Measurements from ENCODE around the gene ASTN1. TPM values are rescaled to one million over a fixed set of nuclear protein-coding genes. Genes with fewer than 3 reads are reported as not detected.

ASTN1 gene
- total RNA-seq, 1 donor: not detected

- Histone ChIP-seq H3K9me3 (ENCODE audit: low read depth, low read length) (no peaks in the 10 kb centered on the region), H3K4me3 (ENCODE audit: low read length) (no peak overlapping the region), H3K27me3 (ENCODE audit: insufficient read depth, low read length) (no peaks in the 10 kb centered on the region), H3K4me1 (ENCODE audit: insufficient read depth, low read length) (no peaks in the 10 kb centered on the region)
Measured at GRCh38 chr1:176976225-176976624, 188.3 kb downstream of the ASTN1 start.

DNA sequence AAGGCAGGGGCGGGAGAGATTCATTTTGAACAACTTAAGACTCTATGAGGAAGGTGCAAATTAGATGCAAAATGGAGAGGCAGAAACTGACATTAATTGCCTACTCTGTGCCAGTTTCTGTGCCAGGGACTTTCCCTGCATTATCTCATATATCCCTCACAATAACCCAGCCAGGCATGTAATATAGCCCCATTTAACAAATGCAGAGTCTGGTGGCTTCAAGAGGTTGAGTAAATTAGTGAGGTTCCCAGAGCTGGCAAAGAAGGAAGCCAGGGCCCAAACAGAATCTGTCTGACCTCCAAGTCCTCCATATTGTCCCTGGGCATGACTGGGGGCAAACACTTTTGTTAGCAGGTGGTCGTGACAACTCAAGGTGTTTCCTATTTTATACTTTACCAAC is 199.8 kb downstream of the ASTN1 start:
- H3K9me3 ChIP-seq (ENCODE audit: low read depth, low read length): no peaks in the 10 kb centered on the region
- no peaks in the 10 kb centered on the region for H3K4me1 ChIP-seq (ENCODE audit: insufficient read depth, low read length)
- H3K4me3 ChIP-seq (ENCODE audit: low read length): no peak overlapping the region
- no peaks in the 10 kb centered on the region for H3K27me3 ChIP-seq (ENCODE audit: insufficient read depth, low read length)

DNA sequence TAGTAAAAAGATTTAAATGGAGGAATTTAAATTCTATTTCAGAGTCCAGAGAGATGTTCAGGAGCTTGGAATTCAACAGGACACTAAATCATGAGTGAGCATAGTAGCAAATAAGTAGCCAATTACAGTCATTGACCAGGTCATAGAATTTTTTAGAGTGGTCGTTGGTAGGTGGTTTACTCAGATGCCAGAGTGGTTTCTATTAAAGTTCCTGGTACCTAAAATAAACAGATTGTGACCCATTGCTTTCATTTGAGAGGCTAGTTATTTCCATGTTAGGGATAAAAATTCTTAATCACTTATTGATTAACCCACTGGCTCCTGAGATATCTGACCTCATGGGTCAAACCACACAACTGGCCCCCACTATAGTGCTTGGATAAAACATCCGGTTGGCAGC is 201.3 kb downstream of the ASTN1 start:
- no peaks in the 10 kb centered on the region for H3K27me3 ChIP-seq (ENCODE audit: insufficient read depth, low read length)
- no peaks in the 10 kb centered on the region for H3K9me3 ChIP-seq (ENCODE audit: low read depth, low read length)
- no peak overlapping the region for H3K4me3 ChIP-seq (ENCODE audit: low read length)
- H3K4me1 ChIP-seq (ENCODE audit: insufficient read depth, low read length): no peaks in the 10 kb centered on the region

DNA sequence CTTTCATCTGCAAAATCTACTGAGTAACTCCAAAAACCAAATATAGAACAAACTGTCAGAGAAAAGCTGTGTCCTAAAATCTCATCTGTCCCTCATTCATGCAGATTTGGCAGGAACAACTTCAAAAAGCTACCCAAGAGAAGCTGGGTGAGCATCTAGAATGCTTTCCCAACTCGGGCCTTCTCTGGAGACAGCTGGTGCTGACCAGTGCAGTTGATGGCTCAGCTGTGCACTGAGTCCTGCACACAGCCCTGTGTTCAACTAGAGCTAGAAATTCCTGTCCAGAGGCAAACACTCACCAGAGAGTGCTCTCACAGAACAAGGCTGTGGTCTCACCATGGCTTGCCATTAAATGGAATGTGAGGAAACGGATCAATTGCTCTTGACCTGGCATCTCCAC is 202.8 kb downstream of the ASTN1 start:
- Histone ChIP-seq H3K9me3 (ENCODE audit: low read depth, low read length) (no peaks in the 10 kb centered on the region), H3K27me3 (ENCODE audit: insufficient read depth, low read length) (no peaks in the 10 kb centered on the region), H3K4me1 (ENCODE audit: insufficient read depth, low read length) (no peaks in the 10 kb centered on the region), H3K4me3 (ENCODE audit: low read length) (no peak overlapping the region)

DNA sequence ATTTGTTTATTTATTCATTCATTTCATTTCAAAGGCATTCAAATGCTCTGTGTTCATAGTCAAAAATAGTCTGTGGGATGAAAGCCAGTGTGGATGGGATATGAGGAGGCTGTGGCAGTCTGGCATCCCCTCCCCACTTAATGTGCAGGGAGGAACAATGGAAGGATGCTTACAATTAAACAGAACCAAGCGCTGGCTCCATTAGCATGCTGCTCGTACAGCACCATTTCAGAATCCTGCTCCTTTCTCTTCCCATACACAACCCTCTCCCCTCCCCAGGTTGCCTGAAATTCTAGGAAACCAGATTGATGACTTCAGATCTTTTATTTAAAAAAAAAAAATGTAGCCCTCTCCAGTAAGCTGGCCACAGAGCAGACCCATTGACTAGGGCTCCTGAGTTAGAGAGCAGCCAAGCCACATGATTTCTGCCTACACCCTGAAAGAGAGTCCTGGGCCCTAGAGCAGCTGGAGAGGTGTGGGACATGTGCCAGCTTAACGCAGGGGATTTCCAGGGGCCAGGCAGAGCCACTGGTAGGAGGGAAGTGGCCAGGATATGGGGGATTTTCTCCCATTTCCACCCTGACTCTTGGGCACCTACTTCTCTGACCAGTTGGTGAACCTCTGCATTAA is 205.2 kb downstream of the ASTN1 start:
- Histone ChIP-seq H3K4me1 (ENCODE audit: insufficient read depth, low read length) (no peaks in the 10 kb centered on the region), H3K4me3 (ENCODE audit: low read length) (no peak overlapping the region), H3K27me3 (ENCODE audit: insufficient read depth, low read length) (no peaks in the 10 kb centered on the region), H3K9me3 (ENCODE audit: low read depth, low read length) (no peaks in the 10 kb centered on the region)

- Histone ChIP-seq H3K4me3 (ENCODE audit: low read length) (no peak overlapping the region), H3K27me3 (ENCODE audit: insufficient read depth, low read length) (no peaks in the 10 kb centered on the region), H3K4me1 (ENCODE audit: insufficient read depth, low read length) (no peaks in the 10 kb centered on the region), H3K9me3 (ENCODE audit: low read depth, low read length) (no peaks in the 10 kb centered on the region)
Measured at GRCh38 chr1:176957603-176958002, 206.9 kb downstream of the ASTN1 start.

GRCh38 chr1:176954242-176954641 is 210.3 kb downstream of the ASTN1 start:
- Histone ChIP-seq H3K9me3 (ENCODE audit: low read depth, low read length) (no peaks in the 10 kb centered on the region), H3K4me1 (ENCODE audit: insufficient read depth, low read length) (no peaks in the 10 kb centered on the region), H3K4me3 (ENCODE audit: low read length) (no peak overlapping the region), H3K27me3 (ENCODE audit: insufficient read depth, low read length) (no peaks in the 10 kb centered on the region)

DNA sequence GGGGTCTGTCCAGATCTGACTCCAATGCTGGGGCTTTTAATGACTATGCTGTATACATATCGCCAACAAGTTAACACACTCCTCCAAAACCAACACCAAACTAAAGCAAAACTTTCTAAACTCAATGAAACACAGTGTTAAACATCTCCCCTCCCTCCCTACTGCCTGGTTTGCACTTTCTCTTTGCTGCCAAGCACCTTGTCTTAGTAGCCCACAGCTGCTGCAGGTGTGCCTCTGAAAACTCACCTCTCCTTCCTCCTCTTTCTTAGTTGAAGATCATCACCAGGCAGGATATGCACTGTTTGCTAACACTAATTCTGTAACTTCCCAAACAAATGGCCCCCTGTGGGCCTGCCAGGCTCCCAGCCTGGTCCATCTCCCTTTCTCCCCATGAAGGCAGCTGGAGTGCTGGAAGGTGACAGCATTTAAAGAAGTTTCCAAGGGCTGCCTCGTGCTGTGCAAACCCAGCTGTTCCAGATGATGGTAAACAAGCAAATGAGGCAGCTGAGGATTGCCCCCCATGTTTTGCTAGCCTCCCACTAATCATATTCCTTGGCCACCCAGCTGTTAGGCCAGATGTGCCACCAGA is 213.7 kb downstream of the ASTN1 start:
- no peaks in the 10 kb centered on the region for H3K4me1 ChIP-seq (ENCODE audit: insufficient read depth, low read length)
- no peak overlapping the region for H3K4me3 ChIP-seq (ENCODE audit: low read length)
- no peaks in the 10 kb centered on the region for H3K9me3 ChIP-seq (ENCODE audit: low read depth, low read length)
- no peaks in the 10 kb centered on the region for H3K27me3 ChIP-seq (ENCODE audit: insufficient read depth, low read length)

- H3K27me3 ChIP-seq (ENCODE audit: insufficient read depth, low read length): no peaks in the 10 kb centered on the region
- no peaks in the 10 kb centered on the region for H3K4me1 ChIP-seq (ENCODE audit: insufficient read depth, low read length)
- H3K4me3 ChIP-seq (ENCODE audit: low read length): no peak overlapping the region
Measured at GRCh38 chr1:176949033-176949662, 215.4 kb downstream of the ASTN1 start.

GRCh38 chr1:176944606-176945005 is 219.9 kb downstream of the ASTN1 start:
- Histone ChIP-seq H3K9me3 (ENCODE audit: low read depth, low read length) (no peaks in the 10 kb centered on the region), H3K4me1 (ENCODE audit: insufficient read depth, low read length) (no peaks in the 10 kb centered on the region), H3K4me3 (ENCODE audit: low read length) (no peak overlapping the region), H3K27me3 (ENCODE audit: insufficient read depth, low read length) (no peaks in the 10 kb centered on the region)

More at GRCh38 chr1:176949033-176949662, 215.4 kb downstream of the ASTN1 start:
- H3K9me3 ChIP-seq (ENCODE audit: low read depth, low read length): no peaks in the 10 kb centered on the region

DNA sequence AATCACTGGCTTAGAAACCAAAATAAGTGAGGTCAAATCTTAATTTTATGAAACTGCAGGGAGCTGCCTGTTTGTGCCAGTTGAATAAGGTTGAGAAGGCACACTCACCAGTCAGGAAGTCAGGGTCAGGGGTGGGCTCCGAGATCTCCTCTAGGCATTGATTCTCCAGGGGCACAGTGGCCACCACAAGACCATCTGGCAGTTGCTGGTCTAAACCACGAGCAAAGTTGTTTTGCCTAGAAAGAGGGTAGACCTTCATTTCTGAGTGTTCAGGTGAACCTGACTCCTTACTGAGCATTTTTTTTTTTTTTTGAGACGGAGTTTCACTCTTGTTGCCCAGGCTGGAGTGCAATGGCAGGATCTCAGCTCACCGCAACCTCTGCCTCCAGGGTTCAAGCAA is 220.7 kb downstream of the ASTN1 start:
- no peaks in the 10 kb centered on the region for H3K4me1 ChIP-seq (ENCODE audit: insufficient read depth, low read length)
- no peaks in the 10 kb centered on the region for H3K9me3 ChIP-seq (ENCODE audit: low read depth, low read length)
- H3K27me3 ChIP-seq (ENCODE audit: insufficient read depth, low read length): no peaks in the 10 kb centered on the region
- H3K4me3 ChIP-seq (ENCODE audit: low read length): no peak overlapping the region

DNA sequence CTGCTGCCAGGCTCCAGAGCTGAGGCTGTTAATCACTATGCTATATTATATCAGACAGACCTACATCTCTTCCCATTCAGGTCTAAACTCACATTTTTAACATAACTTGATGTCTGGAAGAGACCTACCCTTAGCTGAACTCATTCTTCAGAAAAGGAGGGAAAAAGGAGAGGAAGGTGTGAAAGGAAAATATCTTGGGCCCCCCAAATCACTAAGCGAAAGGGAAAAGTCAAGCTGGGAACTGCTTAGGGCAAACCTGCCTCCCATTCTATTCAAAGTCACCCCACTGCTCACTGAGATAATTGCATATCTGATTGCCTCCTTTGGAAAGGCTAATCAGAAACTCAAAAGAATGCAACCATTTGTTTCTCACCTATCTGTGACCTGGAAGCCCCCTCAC is 222.2 kb downstream of the ASTN1 start:
- Histone ChIP-seq H3K4me3 (ENCODE audit: low read length) (no peak overlapping the region), H3K4me1 (ENCODE audit: insufficient read depth, low read length) (no peaks in the 10 kb centered on the region), H3K27me3 (ENCODE audit: insufficient read depth, low read length) (no peaks in the 10 kb centered on the region), H3K9me3 (ENCODE audit: low read depth, low read length) (no peaks in the 10 kb centered on the region)

GRCh38 chr1:176939993-176940392 is 224.5 kb downstream of the ASTN1 start:
- Histone ChIP-seq H3K27me3 (ENCODE audit: insufficient read depth, low read length) (no peaks in the 10 kb centered on the region), H3K4me3 (ENCODE audit: low read length) (no peak overlapping the region), H3K9me3 (ENCODE audit: low read depth, low read length) (no peaks in the 10 kb centered on the region), H3K4me1 (ENCODE audit: insufficient read depth, low read length) (no peaks in the 10 kb centered on the region)

- Histone ChIP-seq H3K9me3 (ENCODE audit: low read depth, low read length) (no peaks in the 10 kb centered on the region), H3K27me3 (ENCODE audit: insufficient read depth, low read length) (no peaks in the 10 kb centered on the region), H3K4me3 (ENCODE audit: low read length) (no peak overlapping the region), H3K4me1 (ENCODE audit: insufficient read depth, low read length) (no peaks in the 10 kb centered on the region)
Measured at GRCh38 chr1:176938375-176938774, 226.1 kb downstream of the ASTN1 start.

DNA sequence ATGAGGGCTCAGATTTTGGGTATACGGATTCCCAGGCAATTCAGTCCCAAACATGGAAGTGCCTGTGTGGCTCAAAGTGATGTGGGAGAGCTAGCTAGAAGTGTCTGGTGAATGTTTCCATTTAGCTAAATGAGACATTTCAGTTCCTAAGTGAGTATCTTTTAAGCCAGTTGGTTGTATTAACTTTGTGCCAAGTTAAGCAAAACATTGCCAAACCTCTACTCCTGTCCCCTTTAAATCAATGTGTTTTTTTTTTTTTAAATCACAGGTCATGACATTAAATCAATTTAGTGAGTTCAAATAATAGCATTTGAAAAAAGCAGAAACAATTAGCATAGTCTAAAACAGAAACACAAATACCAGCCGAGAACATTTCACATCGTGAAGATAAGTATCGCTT is 230.1 kb downstream of the ASTN1 start:
- Histone ChIP-seq H3K27me3 (ENCODE audit: insufficient read depth, low read length) (no peaks in the 10 kb centered on the region), H3K4me3 (ENCODE audit: low read length) (no peak overlapping the region), H3K9me3 (ENCODE audit: low read depth, low read length) (no peaks in the 10 kb centered on the region), H3K4me1 (ENCODE audit: insufficient read depth, low read length) (no peaks in the 10 kb centered on the region)
